Measurements from ENCODE around the gene METTL9.
"Not testable (repeated sequence)": the region's sequence is repeated elsewhere in the genome, so short reads cannot be mapped to it uniquely, and the experiment has no call there.

The METTL9 gene

GRCh38 chr16:21626659-21627277, 27.4 kb downstream of the METTL9 start:
- no peak overlapping the region for H2AFZ ChIP-seq (ENCODE audit: low read depth, low read length)
- no peaks in the 10 kb centered on the region for H3K9me3 ChIP-seq (ENCODE audit: insufficient read depth, low read length)
- no peaks in the 10 kb centered on the region for H3K79me2 ChIP-seq (ENCODE audit: low read length)
- peaks cover under 1% of the 10 kb centered on the region for H3K4me1 ChIP-seq (ENCODE audit: low read length)
- TF ChIP-seq CTCF (IDR thresholded peaks at IDR 0.05; ENCODE audit: low read depth, low read length) (no peak), EZH2phosphoT487 (IDR thresholded peaks at IDR 0.05; ENCODE audit: low read depth) (no peak)
- H3K9ac ChIP-seq (ENCODE audit: low read length): no peak overlapping the region
- H4K20me1 ChIP-seq (ENCODE audit: insufficient read depth, low read length): no peaks in the 10 kb centered on the region
- H3K36me3 ChIP-seq (replicated peaks; ENCODE audit: low read depth, low read length): peaks cover 30% of the 10 kb centered on the region
- H3K4me3 ChIP-seq (ENCODE audit: low read length): no peak overlapping the region
- no peak overlapping the region for H3K4me2 ChIP-seq (ENCODE audit: low read length)
- no peaks in the 10 kb centered on the region for H3K27me3 ChIP-seq (ENCODE audit: low read depth, low read length)
- H3K27ac ChIP-seq (ENCODE audit: low read length): no peak overlapping the region

- H3K27ac ChIP-seq (ENCODE audit: low read length): no peak overlapping the region
- no peak overlapping the region for H3K4me2 ChIP-seq (ENCODE audit: low read length)
- peaks cover 7% of the 10 kb centered on the region for H3K4me1 ChIP-seq (ENCODE audit: low read length)
- TF ChIP-seq CTCF (IDR thresholded peaks at IDR 0.05; ENCODE audit: low read depth, low read length) (no peak), EZH2phosphoT487 (IDR thresholded peaks at IDR 0.05; ENCODE audit: low read depth) (no peak)
- H4K20me1 ChIP-seq (ENCODE audit: insufficient read depth, low read length): no peaks in the 10 kb centered on the region
- H3K36me3 ChIP-seq (replicated peaks; ENCODE audit: low read depth, low read length): peaks cover 30% of the 10 kb centered on the region
- no peaks in the 10 kb centered on the region for H3K79me2 ChIP-seq (ENCODE audit: low read length)
- no peak overlapping the region for H3K9ac ChIP-seq (ENCODE audit: low read length)
- no peak overlapping the region for H3K4me3 ChIP-seq (ENCODE audit: low read length)
- H3K27me3 ChIP-seq (ENCODE audit: low read depth, low read length): no peaks in the 10 kb centered on the region
- no peaks in the 10 kb centered on the region for H3K9me3 ChIP-seq (ENCODE audit: insufficient read depth, low read length)
- H2AFZ ChIP-seq (ENCODE audit: low read depth, low read length): no peak overlapping the region
Observed at GRCh38 chr16:21628121-21628726, 28.8 kb downstream of the METTL9 start.

- Histone ChIP-seq H3K9me3 (ENCODE audit: insufficient read depth, low read length) (no peaks in the 10 kb centered on the region), H3K27ac (ENCODE audit: low read length) (no peak overlapping the region), H3K27me3 (ENCODE audit: low read depth, low read length) (no peaks in the 10 kb centered on the region), H3K9ac (ENCODE audit: low read length) (no peak overlapping the region), H3K79me2 (ENCODE audit: low read length) (no peaks in the 10 kb centered on the region), H3K36me3 (replicated peaks; ENCODE audit: low read depth, low read length) (peaks cover 30% of the 10 kb centered on the region), H3K4me3 (ENCODE audit: low read length) (no peak overlapping the region), H3K4me1 (ENCODE audit: low read length) (peaks cover 7% of the 10 kb centered on the region), H4K20me1 (ENCODE audit: insufficient read depth, low read length) (no peaks in the 10 kb centered on the region), H2AFZ (ENCODE audit: low read depth, low read length) (no peak overlapping the region), H3K4me2 (ENCODE audit: low read length) (no peak overlapping the region)
- TF ChIP-seq EZH2phosphoT487 (IDR thresholded peaks at IDR 0.05; ENCODE audit: low read depth): no peak
- no peak for TF ChIP-seq CTCF (IDR thresholded peaks at IDR 0.05; ENCODE audit: low read depth, low read length)
Observed at GRCh38 chr16:21628772-21629171, 29.4 kb downstream of the METTL9 start.

DNA sequence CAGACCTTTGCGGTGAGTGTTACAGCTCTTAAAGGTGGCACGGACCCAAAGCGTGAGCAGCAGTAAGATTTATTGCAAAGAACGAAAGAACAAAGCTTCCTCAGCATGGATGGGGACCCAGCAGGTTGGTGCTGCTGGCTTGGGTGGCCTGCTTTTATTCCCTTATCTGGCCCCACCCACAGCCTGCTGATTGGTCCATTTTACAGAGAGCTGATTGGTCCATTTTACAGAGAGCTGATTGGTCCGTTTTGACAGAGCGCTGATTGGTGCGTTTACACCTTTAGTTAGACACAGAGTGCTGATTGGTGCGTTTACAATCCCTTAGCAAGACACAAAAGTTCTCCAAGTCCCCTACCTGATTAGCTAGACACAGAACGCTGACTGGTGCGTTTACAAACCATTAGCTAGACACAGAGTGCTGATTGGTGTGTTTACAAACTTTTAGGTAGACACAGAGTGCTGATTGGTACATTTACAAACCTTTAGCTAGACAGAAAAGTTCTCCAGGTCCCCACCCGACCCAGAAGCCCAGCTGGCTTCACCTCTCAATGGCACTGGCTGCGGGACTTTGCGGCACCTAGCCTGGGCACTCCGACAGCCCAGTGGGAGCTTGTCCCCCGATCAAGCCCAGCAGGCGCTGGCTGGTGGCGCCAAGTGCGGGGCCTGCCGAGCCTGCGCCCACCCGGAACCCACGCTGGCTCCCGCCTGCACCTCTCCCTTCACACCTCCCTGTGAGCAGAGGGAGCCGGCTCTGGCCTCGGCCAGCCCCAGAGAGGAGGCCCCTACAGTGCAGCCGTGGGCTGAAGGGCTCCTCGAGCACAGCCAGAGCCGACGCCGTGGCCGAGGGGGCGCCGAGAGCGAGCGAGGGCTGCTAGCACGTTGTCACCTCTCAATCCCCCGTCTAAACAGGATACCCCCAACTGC, 30.5 kb downstream of the METTL9 start:
- H3K4me2 ChIP-seq (ENCODE audit: low read length); H2AFZ ChIP-seq (ENCODE audit: low read depth, low read length); H3K27ac ChIP-seq (ENCODE audit: low read length): not testable (repeated sequence)

DNA sequence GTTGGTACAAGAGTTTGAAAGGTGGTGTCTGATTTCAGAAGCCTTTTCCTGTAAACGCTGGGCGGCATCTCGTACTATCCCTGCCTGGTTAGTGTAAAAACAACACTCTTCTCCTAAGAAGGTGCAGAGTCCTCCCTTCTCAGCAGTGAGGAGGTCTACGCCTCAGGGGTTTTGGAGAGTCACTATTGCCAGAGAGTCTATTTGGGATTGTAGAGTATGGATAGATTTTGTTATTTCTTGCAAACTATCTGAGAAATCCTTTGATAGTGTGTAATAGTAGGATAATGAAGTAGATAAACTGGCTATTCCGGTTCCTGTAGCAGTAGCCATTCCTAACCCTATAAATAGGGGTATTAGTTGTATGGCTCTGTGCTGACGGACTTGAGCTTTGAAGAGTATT, 31.5 kb downstream of the METTL9 start:
- not testable (repeated sequence) for H3K4me2 ChIP-seq (ENCODE audit: low read length); H2AFZ ChIP-seq (ENCODE audit: low read depth, low read length); H3K79me2 ChIP-seq (ENCODE audit: low read length); H3K4me3 ChIP-seq (ENCODE audit: low read length); H3K9me3 ChIP-seq (ENCODE audit: insufficient read depth, low read length); H3K9ac ChIP-seq (ENCODE audit: low read length); H3K27me3 ChIP-seq (ENCODE audit: low read depth, low read length); H3K27ac ChIP-seq (ENCODE audit: low read length); H3K4me1 ChIP-seq (ENCODE audit: low read length); H4K20me1 ChIP-seq (ENCODE audit: insufficient read depth, low read length)
- peaks cover 21% of the 10 kb centered on the region for H3K36me3 ChIP-seq (replicated peaks; ENCODE audit: low read depth, low read length)

More for the DNA sequence above, 30.5 kb downstream of the METTL9 start:
- not testable (repeated sequence) for H3K79me2 ChIP-seq (ENCODE audit: low read length); H3K9ac ChIP-seq (ENCODE audit: low read length); H4K20me1 ChIP-seq (ENCODE audit: insufficient read depth, low read length); H3K4me3 ChIP-seq (ENCODE audit: low read length); H3K4me1 ChIP-seq (ENCODE audit: low read length); H3K27me3 ChIP-seq (ENCODE audit: low read depth, low read length); H3K9me3 ChIP-seq (ENCODE audit: insufficient read depth, low read length)
- H3K36me3 ChIP-seq (replicated peaks; ENCODE audit: low read depth, low read length): peaks cover 28% of the 10 kb centered on the region

- not testable (repeated sequence) for H3K4me1 ChIP-seq (ENCODE audit: low read length); H3K79me2 ChIP-seq (ENCODE audit: low read length); H4K20me1 ChIP-seq (ENCODE audit: insufficient read depth, low read length)
Observed at GRCh38 chr16:21631376-21631775, 32.0 kb downstream of the METTL9 start.

More at GRCh38 chr16:21631376-21631775, 32.0 kb downstream of the METTL9 start:
- H2AFZ ChIP-seq (ENCODE audit: low read depth, low read length); H3K4me3 ChIP-seq (ENCODE audit: low read length); H3K9me3 ChIP-seq (ENCODE audit: insufficient read depth, low read length); H3K4me2 ChIP-seq (ENCODE audit: low read length); H3K27ac ChIP-seq (ENCODE audit: low read length); H3K9ac ChIP-seq (ENCODE audit: low read length); H3K27me3 ChIP-seq (ENCODE audit: low read depth, low read length): not testable (repeated sequence)
- peaks cover 18% of the 10 kb centered on the region for H3K36me3 ChIP-seq (replicated peaks; ENCODE audit: low read depth, low read length)
